GM18507 (cell line): ENCODE data around the gene CACNG8.

ENCODE experiments used
- DNase-seq: peaks from one replicate; pipeline ENCODE4 v3.0.0; 2011; ENCODE audit warnings: low read depth; ENCODE audit not compliant: insufficient read length; ENCODE audit errors: extremely low spot score
- FAIRE-seq: peaks from 2 replicates; lab custom pipeline; 2011; peaks lifted over from hg19 to GRCh38; lab: Jason Lieb, UNC

CACNG8 gene

DNA sequence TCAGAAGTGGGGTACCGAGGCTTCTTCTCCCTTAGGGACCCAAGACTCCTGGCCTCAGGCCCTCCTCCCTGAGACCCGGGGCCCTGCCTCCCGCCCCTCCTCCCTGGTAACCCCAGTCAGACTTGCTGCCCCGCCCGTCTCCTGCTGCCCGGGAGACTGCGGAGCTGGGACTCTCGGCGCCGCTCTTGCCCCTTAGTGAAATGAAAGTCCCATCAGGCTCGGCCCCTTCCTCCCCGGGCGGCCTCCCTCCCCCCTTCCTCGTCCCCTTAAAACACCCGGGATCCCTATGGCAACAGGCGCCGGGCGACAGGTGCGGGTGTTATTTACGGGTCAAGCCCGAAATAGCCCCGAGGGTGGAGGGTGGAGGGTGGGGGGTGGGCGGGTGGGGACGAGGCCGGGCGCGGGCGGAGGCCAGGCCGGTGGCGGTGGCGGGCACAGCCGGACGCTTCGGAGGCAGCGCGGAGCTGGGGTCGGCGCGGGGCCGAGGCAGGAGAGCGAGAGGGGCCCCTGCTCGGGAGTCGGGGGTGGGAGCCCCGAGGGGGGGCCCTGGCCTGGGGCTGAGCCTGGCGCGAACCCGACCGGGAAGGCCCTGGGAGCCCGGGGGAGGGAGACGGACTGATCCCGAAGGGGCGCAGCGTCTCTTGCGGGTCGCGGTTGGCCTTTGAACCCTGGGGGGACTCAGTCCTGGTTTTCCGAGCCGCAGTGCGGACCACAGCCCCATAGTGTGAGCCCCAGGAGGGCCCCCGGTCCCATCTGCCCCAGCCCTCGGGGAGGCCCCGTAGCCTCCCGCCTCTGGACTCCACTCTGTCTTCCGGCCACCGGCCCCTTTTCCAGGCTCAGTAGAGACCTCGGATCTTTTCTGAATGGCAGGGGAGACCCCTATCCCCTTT lies 28.7 kb downstream of the CACNG8 start, which contains the start of gene CACNG6:
Gene CACNG6 (plus strand): TSS at position 414 of the 890 bp plus-strand sequence. CDS start 1,241 bp downstream, outside the sequence.
- FAIRE-seq (no peak), DNase-seq (no peak)

DNA sequence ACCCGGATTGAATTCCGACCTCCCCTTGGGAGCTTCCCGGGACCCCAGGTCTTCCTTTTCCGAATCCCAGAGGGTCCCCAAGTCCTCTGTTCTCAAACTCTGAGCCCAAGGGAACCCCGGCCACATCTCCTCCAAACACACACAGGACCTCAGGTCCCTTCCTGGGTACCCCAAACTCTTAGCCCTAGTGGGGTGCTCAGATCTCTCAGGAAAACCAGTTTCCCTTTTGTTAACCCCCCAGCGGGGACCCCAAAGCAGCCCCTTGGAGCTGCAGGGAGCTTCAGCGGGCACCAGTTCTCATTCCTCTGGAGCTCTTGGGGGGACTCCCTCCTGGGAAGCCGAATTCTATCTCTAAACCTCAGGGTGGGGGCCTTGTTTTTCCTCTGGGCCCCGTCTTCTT lies 29.5 kb downstream of the CACNG8 start:
- FAIRE-seq, result no peak
- DNase-seq, result no peak

DNA sequence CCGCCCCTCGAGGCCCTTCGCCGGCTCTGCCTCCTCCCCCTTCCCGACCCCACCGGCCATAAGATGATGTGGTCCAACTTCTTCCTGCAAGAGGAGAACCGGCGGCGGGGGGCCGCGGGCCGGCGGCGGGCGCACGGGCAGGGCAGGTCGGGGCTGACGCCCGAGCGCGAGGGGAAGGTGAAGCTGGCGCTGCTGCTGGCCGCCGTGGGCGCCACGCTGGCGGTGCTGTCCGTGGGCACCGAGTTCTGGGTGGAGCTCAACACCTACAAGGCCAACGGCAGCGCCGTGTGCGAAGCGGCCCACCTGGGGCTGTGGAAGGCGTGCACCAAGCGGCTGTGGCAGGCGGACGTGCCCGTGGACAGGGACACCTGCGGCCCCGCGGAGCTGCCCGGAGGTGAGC lies 30.1 kb downstream of the CACNG8 start:
- DNase-seq, result no peak
- FAIRE-seq, result no peak

DNA sequence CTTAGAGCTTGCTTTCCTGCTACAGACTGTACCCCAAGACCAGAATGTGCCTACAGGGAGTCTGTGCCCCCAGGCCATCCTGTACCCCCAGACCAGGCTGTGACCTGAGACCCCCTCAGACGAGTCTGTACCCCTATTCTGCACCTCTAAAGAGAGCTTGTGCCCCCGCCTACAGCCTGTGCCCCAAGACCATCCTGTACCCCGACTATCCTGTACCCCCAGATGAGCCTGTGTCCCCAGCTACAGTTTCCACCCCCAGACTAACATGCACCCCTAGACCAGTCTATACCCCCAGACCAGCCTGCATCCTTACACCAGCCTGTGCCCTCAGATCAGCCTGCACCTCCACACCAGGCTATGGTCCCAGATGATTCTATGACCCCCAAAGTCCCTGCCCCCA lies 30.7 kb downstream of the CACNG8 start:
- no peak for DNase-seq
- FAIRE-seq, result no peak

DNA sequence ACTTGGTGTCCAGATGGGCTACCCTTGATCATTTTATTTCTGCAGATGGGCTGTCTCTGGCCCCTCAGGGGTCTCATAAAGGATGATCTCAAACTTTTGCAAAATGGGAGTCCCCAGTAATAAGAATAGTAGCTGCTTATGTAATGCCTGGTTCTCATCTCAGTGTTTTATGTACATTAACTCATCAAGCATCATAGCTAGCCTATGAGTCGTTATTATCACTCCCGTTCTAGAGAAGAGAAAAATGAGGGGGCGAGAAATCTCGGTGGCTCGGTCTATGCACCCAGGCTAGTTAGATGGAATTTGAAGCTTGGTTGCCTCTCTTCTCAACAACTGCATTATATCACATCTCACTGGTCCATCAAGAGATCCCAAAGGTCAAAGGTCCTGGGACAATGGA lies 32.1 kb downstream of the CACNG8 start:
- DNase-seq (no peak), FAIRE-seq (no peak)

DNA sequence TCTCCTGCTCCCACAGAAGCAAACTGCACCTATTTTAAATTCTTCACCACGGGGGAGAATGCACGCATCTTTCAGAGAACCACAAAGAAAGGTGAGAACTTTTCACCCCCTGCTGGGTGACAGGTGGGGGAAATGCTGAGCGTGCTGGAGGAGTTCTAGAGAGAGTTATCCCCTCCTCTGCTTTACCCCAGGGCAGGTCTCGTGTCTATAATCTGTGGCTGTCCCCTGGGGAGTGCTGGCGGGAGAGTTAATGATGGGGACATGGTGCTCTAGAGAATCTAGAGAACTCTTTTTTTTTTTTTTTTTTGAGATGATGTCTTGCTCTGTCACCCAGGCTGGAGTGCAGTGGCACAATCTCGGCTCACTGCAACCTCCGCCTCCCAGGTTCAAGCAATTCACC lies 35.5 kb downstream of the CACNG8 start:
- no peak for FAIRE-seq

DNA sequence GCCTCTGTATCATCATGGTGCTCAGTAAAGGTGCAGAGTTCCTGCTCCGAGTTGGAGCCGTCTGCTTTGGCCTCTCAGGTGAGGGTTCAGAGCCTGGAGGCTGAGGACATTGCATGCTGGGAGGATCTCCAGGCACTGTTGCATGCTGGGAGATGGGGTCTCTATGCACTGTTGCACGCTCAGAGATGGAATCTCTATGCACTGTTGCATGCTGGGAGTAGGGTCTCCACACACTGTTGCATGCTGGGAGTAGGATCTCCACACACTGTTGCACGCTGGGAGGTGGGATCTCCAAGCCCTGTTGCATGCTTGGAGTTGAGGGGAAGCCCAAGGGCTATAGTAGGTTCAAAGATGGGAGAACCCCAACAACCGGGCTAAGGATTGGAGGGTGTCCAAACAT lies 37.0 kb downstream of the CACNG8 start:
- FAIRE-seq (no peak), DNase-seq (no peak)

More for the DNA sequence above, 35.5 kb downstream of the CACNG8 start:
- DNase-seq, result no peak

DNA sequence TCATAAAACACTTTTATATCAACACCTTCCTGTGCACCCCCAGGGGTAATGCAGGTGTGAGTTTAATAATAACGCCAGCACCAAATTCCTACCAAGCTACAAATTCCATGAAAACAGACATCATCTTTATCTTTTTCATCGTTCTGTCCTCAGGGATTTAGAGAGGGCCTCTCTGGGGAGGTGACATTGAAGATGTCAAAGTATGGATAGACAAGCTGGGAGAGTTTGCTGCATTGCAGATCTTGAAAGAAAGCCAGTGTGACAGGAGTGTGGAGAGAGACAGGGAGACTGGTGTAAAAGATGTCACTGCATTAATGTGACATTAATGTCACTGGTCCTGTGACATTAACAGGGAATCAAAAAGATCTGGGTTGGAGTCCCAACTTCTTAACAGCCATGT lies 38.8 kb downstream of the CACNG8 start:
- DNase-seq, result no peak
- FAIRE-seq, result no peak

DNA sequence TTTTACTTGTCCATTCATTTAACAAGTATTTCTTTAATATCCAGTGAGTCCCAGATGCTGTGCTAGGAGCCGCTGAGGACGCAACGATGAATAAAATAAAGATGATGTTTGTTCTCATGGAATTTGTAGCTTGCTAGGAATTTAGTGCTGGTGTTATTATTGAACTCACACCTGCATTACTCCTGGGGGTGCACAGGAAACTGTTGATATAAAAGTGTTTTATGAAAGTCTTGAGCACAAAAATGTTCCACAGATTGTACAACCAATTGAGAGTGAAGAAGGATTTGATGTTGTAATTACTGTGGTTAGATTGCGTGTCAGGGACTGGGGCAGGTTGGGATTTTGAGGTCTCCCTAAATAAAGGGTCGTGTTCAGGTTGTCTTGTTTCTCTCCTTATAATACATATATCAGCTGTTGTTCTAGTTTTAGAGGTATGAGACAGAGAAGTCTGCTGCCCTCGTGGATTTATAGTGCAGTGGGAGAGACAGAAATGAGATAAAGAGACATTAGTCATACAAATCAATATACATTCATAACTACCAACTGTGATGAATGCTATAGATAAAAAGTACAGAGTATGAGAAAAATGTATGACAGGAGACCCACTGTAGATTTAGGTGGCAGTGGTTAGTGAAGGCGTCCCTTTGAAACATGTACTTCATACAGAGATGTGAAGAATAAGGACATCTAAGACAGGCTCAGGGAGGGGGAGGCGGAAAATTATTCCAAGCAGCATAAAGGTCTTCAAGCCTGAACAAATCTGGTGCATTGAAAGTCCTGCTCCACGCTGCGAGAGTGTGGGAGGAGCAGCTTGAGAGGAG lies 40.0 kb downstream of the CACNG8 start:
- DNase-seq, result no peak
- FAIRE-seq, result no peak

DNA sequence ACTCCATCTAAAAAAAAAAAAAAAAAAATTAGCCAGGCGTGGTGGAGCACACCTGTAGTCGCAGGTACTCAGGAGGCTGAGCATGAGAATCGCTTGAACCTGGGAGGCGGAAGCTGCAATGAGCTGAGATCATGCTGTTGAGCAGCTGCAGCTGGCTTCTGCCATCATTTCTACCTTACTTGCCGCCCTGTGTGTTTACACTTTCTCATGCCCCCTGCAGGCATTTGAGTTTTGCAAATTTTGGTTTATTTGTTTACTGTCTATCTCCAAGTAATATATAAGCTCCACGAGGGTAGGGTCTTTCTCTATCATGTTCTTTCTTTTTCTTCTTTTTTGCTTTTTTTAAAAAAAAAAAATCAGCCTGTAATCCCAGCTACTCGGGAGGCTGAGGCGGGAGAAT lies 46.7 kb downstream of the CACNG8 start:
- DNase-seq, result no peak
- no peak for FAIRE-seq

DNA sequence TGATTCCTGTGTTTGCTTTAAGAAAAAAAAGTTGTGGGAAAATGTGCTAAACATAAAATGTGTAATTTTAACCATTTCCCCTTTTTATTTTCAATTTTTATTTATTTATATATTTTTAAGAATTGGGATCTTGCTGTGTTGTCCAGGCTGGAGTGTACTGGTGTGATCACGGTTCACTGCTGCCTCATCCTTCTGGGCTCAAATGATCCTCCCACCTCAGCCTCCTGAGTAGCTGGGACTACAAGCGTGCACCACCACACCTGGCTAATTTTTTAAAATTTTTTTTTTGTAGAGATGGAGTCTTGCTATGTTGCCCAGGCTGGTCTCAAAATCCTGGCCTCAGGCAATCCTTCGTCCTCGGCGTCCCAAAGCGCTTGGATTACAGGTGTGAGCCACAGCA lies 47.7 kb downstream of the CACNG8 start:
- FAIRE-seq, result no peak
- DNase-seq, result no peak

DNA sequence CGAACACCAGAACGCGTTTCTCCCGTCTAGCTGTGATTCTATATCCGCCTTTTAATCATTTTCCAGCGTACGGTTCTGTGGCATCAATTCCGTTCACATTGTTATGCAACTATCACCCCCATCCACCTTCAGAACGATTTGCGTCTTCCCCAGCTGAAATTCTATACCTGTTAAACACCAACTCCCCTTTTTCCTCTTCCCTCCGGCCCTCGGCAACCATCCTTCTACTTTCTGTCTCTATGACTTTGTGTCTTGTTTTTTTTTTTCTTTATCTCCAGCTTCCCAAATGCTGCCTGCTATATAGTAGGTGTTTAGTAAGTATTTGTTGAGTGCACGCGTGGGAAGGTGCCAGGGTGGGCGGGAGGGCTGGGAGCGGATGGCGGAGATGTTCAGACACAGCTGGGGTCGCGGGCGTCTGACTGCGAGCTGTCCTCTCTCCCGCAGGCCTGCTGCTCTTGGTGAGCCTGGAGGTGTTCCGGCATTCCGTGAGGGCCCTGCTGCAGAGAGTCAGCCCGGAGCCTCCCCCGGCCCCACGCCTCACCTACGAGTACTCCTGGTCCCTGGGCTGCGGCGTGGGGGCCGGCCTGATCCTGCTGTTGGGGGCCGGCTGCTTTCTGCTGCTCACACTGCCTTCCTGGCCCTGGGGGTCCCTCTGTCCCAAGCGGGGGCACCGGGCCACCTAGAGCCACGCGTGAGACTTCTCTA lies 48.9 kb downstream of the CACNG8 start:
- FAIRE-seq (no peak), DNase-seq (no peak)

DNA sequence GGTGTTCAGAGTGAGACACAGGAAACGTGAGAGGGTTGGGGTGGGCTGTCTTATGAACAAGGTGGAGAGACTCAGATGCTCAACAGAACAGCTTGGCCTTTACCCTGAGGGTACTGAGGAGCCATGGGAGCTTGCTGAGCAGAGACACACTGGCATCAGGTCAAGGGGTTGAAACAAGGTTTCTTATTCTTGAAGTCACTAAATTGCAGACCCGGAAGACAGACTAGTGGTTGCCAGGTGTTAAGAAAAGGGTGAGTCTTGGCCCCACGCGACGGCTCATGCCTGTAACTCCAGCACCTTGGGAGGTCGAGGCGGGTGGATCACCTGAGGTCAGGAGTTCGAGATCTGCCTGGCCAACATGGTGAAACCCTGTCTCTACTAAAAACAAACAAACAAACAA lies 51.1 kb downstream of the CACNG8 start:
- FAIRE-seq (no peak), DNase-seq (no peak)

DNA sequence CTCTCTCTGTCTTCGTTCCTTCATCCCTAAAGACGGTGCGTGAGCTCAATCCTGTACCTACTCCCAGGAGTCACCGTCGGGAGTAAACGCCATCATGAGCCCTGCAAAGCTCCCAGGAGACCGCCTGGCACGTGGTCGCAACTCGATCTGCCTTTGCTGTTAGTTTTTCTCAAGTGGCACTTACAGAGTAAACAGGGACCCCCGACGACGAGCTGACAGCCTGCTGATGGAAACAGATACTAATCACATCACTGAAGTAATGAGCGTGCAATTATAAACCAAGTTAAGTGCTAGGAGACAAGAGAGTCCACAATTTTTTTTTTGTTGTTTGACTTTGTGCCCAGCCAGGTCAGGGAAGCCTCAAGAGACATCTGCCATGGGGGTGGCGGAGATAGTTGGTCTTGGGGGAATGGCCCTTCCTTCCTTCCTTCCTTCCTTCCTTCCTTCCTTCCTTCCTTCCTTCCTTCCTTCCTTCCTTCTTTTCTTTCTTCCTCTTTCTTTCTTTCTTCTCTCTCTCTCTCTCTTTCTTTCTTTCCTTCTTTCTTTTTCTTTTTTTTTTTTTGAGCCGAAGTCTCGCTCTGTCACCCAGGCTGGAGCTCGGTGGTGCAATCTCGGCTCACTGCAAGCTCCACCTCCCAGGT lies 52.3 kb downstream of the CACNG8 start:
- no peak for DNase-seq
- no peak for FAIRE-seq

DNA sequence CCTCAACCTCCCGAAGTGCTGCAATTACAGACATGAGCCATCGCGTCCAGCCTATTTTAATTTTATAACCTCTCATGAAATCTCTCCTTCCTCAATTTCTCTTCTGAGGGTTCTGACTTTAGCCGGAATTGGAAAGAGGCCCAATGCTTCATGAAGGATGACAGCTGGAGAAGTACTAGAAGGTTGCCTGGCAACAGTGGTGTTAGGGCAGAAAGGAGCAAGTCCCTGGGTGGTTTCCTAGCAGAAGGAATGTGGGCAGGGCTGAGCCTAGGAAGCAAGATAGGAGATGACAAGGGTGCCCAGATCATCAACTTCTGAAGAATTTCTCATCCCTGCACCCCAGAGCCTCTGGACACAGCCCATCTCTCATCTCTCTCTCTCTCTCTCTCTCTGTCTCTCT lies 54.5 kb downstream of the CACNG8 start:
- no peak for FAIRE-seq
- DNase-seq, result no peak

DNA sequence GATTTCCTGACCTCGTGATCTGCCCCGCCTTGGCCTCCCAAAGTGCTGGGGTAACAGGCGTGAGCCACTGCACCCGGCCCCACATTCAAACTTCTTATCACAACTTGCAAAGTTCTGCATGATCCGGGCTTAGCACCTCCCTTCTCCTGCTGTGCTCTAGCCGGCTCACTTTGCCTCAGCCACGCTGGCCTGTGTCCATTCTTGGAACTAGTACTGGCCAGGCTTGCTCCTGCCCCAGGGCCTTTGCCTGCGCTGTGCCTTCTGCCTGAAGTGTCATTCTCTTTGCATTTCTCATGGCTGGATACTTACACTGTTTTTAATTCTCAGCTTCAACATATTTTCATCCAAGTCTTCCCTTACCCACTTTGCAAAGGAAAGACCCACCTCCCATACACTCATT lies 58.6 kb downstream of the CACNG8 start:
- DNase-seq, result no peak
- FAIRE-seq, result no peak

DNA sequence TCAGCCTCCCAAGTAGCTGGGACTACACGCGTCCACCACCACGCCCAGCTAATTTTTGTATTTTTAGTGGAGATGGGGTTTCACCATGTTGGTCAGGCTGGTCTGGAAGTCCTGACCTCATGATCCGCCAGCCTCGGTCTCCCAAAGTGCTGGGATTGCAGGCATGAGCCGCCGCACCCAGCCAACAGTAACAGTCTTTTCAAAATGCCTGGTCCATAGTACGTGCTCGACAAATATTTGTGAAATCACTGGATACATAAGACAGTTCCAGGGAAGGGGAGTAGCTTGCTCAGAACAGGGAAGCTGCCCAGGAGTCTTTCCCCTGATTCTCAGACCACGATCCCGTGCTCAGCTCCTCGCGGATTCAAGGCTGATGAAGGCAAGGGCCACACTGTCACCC lies 59.2 kb downstream of the CACNG8 start:
- no peak for FAIRE-seq
- DNase-seq, result no peak

DNA sequence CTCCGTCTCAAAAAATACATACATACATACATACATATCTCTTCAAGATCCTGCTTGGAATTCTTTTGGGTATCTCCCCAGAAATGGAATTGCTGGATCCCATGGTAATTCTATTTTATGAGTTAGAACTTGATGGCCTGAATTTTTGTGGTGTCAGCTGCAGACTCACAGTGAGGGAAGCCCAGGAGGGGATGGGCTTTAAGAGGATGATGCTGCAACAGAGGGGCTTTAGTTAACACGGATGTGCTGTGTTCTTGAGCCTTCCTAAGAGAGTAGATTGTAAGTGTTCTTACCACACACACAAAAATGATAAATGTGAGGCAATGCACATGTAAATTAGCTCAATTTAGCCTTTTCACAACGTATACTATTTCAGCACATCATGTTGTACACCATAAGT lies 60.5 kb downstream of the CACNG8 start:
- DNase-seq, result no peak
- FAIRE-seq, result no peak

DNA sequence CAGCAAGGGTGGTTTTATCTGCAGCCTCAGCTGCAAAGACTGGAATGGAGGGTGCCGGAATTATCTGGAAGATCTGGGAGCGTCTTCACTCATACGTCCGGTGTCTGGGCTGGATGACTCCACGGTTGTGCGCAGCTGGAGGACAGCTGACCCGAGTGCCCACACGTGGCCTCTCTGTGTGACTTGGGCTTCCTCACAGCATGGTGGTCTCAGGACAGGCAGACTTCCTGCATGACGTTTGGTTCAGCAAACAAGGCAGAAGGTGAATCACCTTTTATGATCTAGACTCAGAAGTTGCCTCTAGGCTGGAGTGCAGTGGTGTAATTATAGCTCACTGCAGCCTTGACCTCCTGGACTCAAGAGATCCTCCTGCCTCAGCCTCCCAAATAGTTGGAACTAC lies 61.9 kb downstream of the CACNG8 start:
- no peak for DNase-seq
- FAIRE-seq, result no peak

DNA sequence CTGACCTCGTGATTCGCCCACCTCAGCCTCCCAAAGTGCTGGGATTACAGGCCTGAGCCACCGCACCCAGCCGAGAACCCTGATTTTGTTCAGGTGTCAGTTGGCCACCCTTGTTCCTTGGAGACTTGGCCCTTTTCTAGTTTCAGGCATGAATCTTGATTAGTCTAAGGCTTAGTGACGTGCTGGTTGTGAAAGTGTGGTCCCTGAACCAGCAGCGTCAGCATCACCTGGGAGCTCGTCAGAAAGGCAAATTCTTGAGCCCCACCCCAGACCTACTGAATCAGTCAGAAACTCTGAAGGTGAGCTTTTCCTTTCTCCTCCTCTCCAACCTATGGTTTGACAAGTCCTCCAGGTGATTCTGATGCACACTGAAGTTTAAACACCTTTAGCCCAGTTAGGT lies 63.9 kb downstream of the CACNG8 start:
- FAIRE-seq (no peak), DNase-seq (no peak)
